HEK293 (cell line): Measurements from ENCODE around the gene VWA5A.

Experiments
- CTCF ChIA-PET: fragments of 350-600 bp; formaldehyde crosslinking; extraction: SDS; loops from one replicate; lab custom pipeline; 2021; ENCODE audit warnings: antibody characterized with exemption; lab: Yijun Ruan, JAX
- POLR2A ChIA-PET: fragments of 300-600 bp; formaldehyde crosslinking; extraction: SDS; loops from one replicate; lab custom pipeline; 2020; ENCODE audit warnings: antibody characterized with exemption, inconsistent platforms; lab: Yijun Ruan, JAX
- H3K27ac ChIP-seq: fragments of 200-500 bp; sonication (Bioruptor generic); 2 replicates; pipeline ENCODE4 v1.5.1; 2014; ENCODE audit warnings: low read depth, low read length, control low read depth, inconsistent platforms; ENCODE audit errors: extremely low read depth
- H3K36me3 ChIP-seq, 2 experiments: fragments of 200-500 bp in 1 of 2; sonication (Bioruptor generic) in 1 of 2; 1 replicate in 1 of 2; 2 replicates in 1 of 2; pipeline ENCODE4 v1.5.1; 2014 to 2017; ENCODE audit warnings: inconsistent platforms in 2 of 2, low read length in 2 of 2; ENCODE audit not compliant: control insufficient read depth in 2 of 2, insufficient read depth in 1 of 2
- H3K4me1 ChIP-seq: fragments of 200-500 bp; sonication (Bioruptor generic); 2 replicates; pipeline ENCODE4 v1.5.1; 2014; ENCODE audit warnings: mild to moderate bottlenecking, low read length, inconsistent platforms; ENCODE audit not compliant: control insufficient read depth, insufficient read depth
- H3K4me3 ChIP-seq: 2 replicates; pipeline ENCODE4 v1.5.1; 2011; ENCODE audit warnings: low read depth, mild to moderate bottlenecking, control low read depth, low read length, moderate library complexity
- H3K9me3 ChIP-seq: fragments of 200-500 bp; sonication (Bioruptor generic); 2 replicates; pipeline ENCODE4 v1.5.1; 2014; ENCODE audit warnings: low read depth, low read length, inconsistent platforms; ENCODE audit not compliant: control insufficient read depth, insufficient read depth
- BCL11A ChIP-seq: fragments of 450-650 bp; formaldehyde crosslinking; IDR thresholded peaks from 2 replicates; pipeline ENCODE4 v1.5.1; 2016; ENCODE audit warnings: low read depth, missing biosample characterization, missing genetic modification characterization
- GLI2 ChIP-seq: fragments of 450-650 bp; formaldehyde crosslinking; IDR thresholded peaks from 2 replicates; pipeline ENCODE4; 2017; ENCODE audit warnings: missing biosample characterization, missing genetic modification characterization, low read depth, borderline replicate concordance
- GLIS2 ChIP-seq: fragments of 450-650 bp; formaldehyde crosslinking; IDR thresholded peaks from 2 replicates; pipeline ENCODE4 v1.5.1; 2016; ENCODE audit warnings: missing biosample characterization, missing genetic modification characterization
- HOXC10 ChIP-seq: sonication (generic); formaldehyde crosslinking; IDR thresholded peaks from 2 replicates; pipeline ENCODE4 v1.8.1; 2023; ENCODE audit warnings: mild to moderate bottlenecking, missing genetic modification reagents
- KLF10 ChIP-seq: fragments of 450-650 bp; IDR thresholded peaks from 2 replicates; pipeline ENCODE4 v1.5.1; 2018; ENCODE audit warnings: missing biosample characterization, mild to moderate bottlenecking, missing genetic modification characterization
- KLF16 ChIP-seq: fragments of 450-650 bp; formaldehyde crosslinking; IDR thresholded peaks from 2 replicates; pipeline ENCODE4 v1.5.1; 2017; ENCODE audit warnings: missing biosample characterization, missing genetic modification characterization
- MEIS1 ChIP-seq: sonication (generic); formaldehyde crosslinking; IDR thresholded peaks from 2 replicates; pipeline ENCODE4 v1.8.1; 2022; ENCODE audit warnings: missing genetic modification reagents, mild to moderate bottlenecking, borderline replicate concordance
- SCRT2 ChIP-seq: fragments of 450-650 bp; formaldehyde crosslinking; IDR thresholded peaks from 2 replicates; pipeline ENCODE4 v1.5.1; 2016; ENCODE audit warnings: missing biosample characterization, missing genetic modification characterization
- TSHZ1 ChIP-seq: fragments of 450-650 bp; formaldehyde crosslinking; IDR thresholded peaks from 2 replicates; pipeline ENCODE4 v1.5.1; 2016; ENCODE audit warnings: missing biosample characterization, missing genetic modification characterization, borderline replicate concordance
- YY2 ChIP-seq: fragments of 450-650 bp; formaldehyde crosslinking; IDR thresholded peaks from 2 replicates; pipeline ENCODE4 v1.5.1; 2016; ENCODE audit warnings: missing biosample characterization, missing genetic modification characterization
- ZBTB20 ChIP-seq: fragments of 450-650 bp; formaldehyde crosslinking; IDR thresholded peaks from 2 replicates; pipeline ENCODE4 v1.5.1; 2016; ENCODE audit warnings: missing biosample characterization, missing genetic modification characterization
- ZBTB8A ChIP-seq: fragments of 450-650 bp; formaldehyde crosslinking; IDR thresholded peaks from 2 replicates; pipeline ENCODE4 v1.5.1; 2016; ENCODE audit warnings: missing biosample characterization, missing genetic modification characterization
- ZIC2 ChIP-seq: fragments of 450-650 bp; formaldehyde crosslinking; IDR thresholded peaks from 2 replicates; pipeline ENCODE4 v1.5.1; 2016; ENCODE audit warnings: missing biosample characterization, missing genetic modification characterization
- ZNF221 ChIP-seq: fragments of 450-650 bp; formaldehyde crosslinking; IDR thresholded peaks from 2 replicates; pipeline ENCODE4 v1.5.1; 2017; ENCODE audit warnings: missing biosample characterization, missing genetic modification characterization, borderline replicate concordance
- ZNF239 ChIP-seq: fragments of 450-650 bp; formaldehyde crosslinking; IDR thresholded peaks from 2 replicates; pipeline ENCODE4 v1.5.1; 2016; ENCODE audit warnings: missing biosample characterization, missing genetic modification characterization
- ZNF335 ChIP-seq: fragments of 450-650 bp; formaldehyde crosslinking; conservative IDR thresholded peaks from 2 replicates; pipeline ENCODE4 v1.5.1; 2016; ENCODE audit warnings: missing biosample characterization, missing genetic modification characterization
- ZNF426 ChIP-seq: fragments of 450-650 bp; formaldehyde crosslinking; IDR thresholded peaks from 2 replicates; pipeline ENCODE4 v1.5.1; 2017; ENCODE audit warnings: missing biosample characterization, missing genetic modification characterization, mild to moderate bottlenecking, inconsistent platforms, moderate library complexity
- ZNF449 ChIP-seq: fragments of 450-650 bp; formaldehyde crosslinking; IDR thresholded peaks from 2 replicates; pipeline ENCODE4 v1.5.1; 2017; ENCODE audit warnings: missing biosample characterization, mild to moderate bottlenecking, missing genetic modification characterization, moderate library complexity
- ZNF510 ChIP-seq: fragments of 450-650 bp; formaldehyde crosslinking; IDR thresholded peaks from 2 replicates; pipeline ENCODE4 v1.5.1; 2018; ENCODE audit warnings: mild to moderate bottlenecking, missing genetic modification characterization, missing biosample characterization; ENCODE audit not compliant: insufficient replicate concordance
- ZNF514 ChIP-seq: fragments of 450-650 bp; formaldehyde crosslinking; IDR thresholded peaks from 2 replicates; pipeline ENCODE4 v1.5.1; 2016; ENCODE audit warnings: missing biosample characterization, missing genetic modification characterization
- ZNF544 ChIP-seq: fragments of 450-650 bp; formaldehyde crosslinking; IDR thresholded peaks from 2 replicates; pipeline ENCODE4 v1.5.0; 2017; ENCODE audit warnings: missing biosample characterization, missing genetic modification characterization
- ZNF560 ChIP-seq: fragments of 450-650 bp; formaldehyde crosslinking; IDR thresholded peaks from 2 replicates; pipeline ENCODE4 v1.5.1; 2017; ENCODE audit warnings: missing biosample characterization, missing genetic modification characterization, borderline replicate concordance
- ZNF626 ChIP-seq: fragments of 450-650 bp; sonication (Bioruptor Pico); formaldehyde crosslinking; IDR thresholded peaks from 2 replicates; pipeline ENCODE4 v1.5.1; 2018; ENCODE audit warnings: missing biosample characterization, missing genetic modification characterization, inconsistent platforms
- ZNF768 ChIP-seq: fragments of 450-650 bp; formaldehyde crosslinking; IDR thresholded peaks from 2 replicates; pipeline ENCODE4 v1.5.1; 2018; ENCODE audit warnings: missing biosample characterization, mild to moderate bottlenecking, missing genetic modification characterization
- ZNF785 ChIP-seq: fragments of 450-650 bp; formaldehyde crosslinking; IDR thresholded peaks from 2 replicates; pipeline ENCODE4 v1.5.1; 2016; ENCODE audit warnings: missing biosample characterization, missing genetic modification characterization
- ZXDB ChIP-seq: fragments of 450-650 bp; formaldehyde crosslinking; IDR thresholded peaks from 2 replicates; pipeline ENCODE4 v1.5.1; 2016; ENCODE audit warnings: missing biosample characterization, missing genetic modification characterization
- TF ChIP-seq, protein P1 (sequence below): fragments of 450-650 bp; formaldehyde crosslinking; IDR thresholded peaks from 2 replicates; pipeline ENCODE4 v1.5.1; 2016; ENCODE audit warnings: missing biosample characterization, missing genetic modification characterization

Gene VWA5A

DNA sequence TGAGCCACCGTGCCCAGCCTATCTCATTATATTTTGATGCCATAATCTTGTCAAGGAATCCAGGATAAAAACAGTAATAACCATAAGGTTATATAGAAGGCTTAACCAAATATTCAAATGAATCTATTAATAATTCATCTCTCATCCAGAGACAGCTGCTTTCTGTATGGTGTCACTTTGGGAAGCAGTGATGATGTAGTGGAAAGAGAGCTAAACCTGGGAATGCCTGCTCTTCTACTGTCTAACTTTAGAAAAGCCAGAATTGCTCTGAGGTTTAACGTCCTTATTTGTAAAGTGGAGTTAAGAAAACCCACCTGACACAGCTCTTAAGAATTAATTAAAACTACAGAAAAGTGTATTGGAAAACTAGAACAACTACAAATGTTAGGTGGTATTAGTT is 38.6 kb downstream of the VWA5A start (continued):
- TF ChIP-seq, protein P1, sequence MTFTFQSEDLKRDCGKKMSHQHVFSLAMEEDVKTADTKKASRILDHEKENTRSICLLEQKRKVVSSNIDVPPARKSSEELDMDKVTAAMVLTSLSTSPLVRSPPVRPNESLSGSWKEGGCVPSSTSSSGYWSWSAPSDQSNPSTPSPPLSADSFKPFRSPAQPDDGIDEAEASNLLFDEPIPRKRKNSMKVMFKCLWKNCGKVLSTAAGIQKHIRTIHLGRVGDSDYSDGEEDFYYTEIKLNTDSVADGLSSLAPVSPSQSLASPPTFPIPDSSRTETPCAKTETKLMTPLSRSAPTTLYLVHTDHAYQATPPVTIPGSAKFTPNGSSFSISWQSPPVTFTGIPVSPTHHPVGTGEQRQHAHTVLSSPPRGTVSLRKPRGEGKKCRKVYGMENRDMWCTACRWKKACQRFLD (tag by site-specific recombination): no peak
- no peak for TF ChIP-seq ZNF560
- no peak for TF ChIP-seq KLF10 (tag by site-specific recombination)
- TF ChIP-seq MEIS1 (CRISPR knock-in tag): no peak
- TF ChIP-seq ZNF335: no peak
- no peak for TF ChIP-seq ZNF449
- TF ChIP-seq GLIS2 (tag by site-specific recombination): no peak
- no peak for TF ChIP-seq GLI2 (tag by site-specific recombination)

- H3K4me3 ChIP-seq: no peak overlapping the region
- ChIA-PET CTCF (interaction anchor here (0.7 kb wide), 1 partner anchor 306 kb away, joined by 5 read pairs; no protein-coding TSS in a partner anchor), POLR2A (no interaction called here)
- no peaks in the 10 kb centered on the region for H3K36me3 ChIP-seq
- no peaks in the 10 kb centered on the region for H3K9me3 ChIP-seq
- no peak for TF ChIP-seq ZNF510 (tag by site-specific recombination)
- no peak for TF ChIP-seq GLIS2 (tag by site-specific recombination)
- no peak overlapping the region for H3K27ac ChIP-seq
- H3K4me1 ChIP-seq: no peaks in the 10 kb centered on the region
These were observed 44.2 kb downstream of the VWA5A start for GRCh38 chr11:124159481-124159880.

DNA sequence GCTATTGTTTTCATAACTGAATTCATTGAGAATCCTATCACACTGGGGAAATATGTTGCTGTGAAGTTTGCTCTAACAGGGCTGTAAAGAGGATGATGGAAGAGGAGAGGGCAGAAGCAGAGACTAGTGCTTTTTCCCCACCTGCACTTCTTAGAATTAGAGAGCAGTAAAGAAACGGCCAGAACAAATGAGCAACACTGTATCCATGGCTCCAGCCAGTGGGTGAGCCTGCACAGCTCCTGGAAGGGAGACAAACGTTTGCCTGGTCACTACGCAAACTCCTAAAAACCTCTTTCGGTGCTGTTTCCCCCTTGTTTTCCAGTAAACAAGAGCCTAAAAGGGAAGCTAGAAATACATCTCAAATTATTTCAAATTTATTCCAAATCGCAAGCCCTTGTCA is 45.7 kb downstream of the VWA5A start:
- TF ChIP-seq ZNF239 (tag by site-specific recombination) (no peak), ZNF544 (tag by site-specific recombination) (no peak), YY2 (no peak), KLF16 (tag by site-specific recombination) (no peak), ZBTB8A (tag by site-specific recombination) (no peak), SCRT2 (tag by site-specific recombination) (no peak), ZBTB20 (tag by site-specific recombination) (no peak), ZXDB (no peak), ZNF785 (no peak), ZNF768 (no peak), ZNF514 (no peak)
- Histone ChIP-seq H3K4me1 (no peaks in the 10 kb centered on the region), H3K36me3 (no peaks in the 10 kb centered on the region), H3K9me3 (no peaks in the 10 kb centered on the region), H3K27ac (no peak overlapping the region), H3K4me3 (no peak overlapping the region)
- ChIA-PET POLR2A (no interaction called here), CTCF (interaction anchor here (0.8 kb wide), 1 partner anchor 9 kb away, joined by 3 read pairs; no protein-coding TSS in a partner anchor)

DNA sequence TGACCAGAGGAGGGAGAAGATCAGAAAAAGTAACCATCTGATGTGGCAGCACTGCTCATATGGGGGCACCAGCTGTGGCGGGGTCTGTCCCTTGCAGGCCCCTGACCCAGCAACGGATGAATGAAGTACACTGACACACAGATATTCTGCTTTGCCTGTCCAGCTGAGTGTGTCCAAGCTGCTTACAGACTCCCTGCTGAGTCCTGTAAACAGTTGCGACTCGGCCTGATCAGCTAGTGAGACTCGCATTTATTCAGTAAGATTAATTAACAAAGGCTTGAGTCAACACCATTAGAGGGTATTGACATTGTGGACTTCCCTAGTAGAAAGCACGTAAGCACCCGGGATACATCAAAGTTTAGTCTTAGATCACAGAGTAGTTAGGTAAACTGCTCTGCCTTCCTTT is 52.6 kb downstream of the VWA5A start:
- H3K36me3 ChIP-seq: no peaks in the 10 kb centered on the region
- H3K9me3 ChIP-seq: no peaks in the 10 kb centered on the region
- ChIA-PET POLR2A (no interaction called here), CTCF (interaction anchor here (0.6 to 1.0 kb wide), 2 partner anchors 17 to 247 kb away, joined by 3 read pairs; no protein-coding TSS in a partner anchor)
- no peak overlapping the region for H3K27ac ChIP-seq
- no peaks in the 10 kb centered on the region for H3K4me1 ChIP-seq
- H3K4me3 ChIP-seq: no peak overlapping the region
- no peak for TF ChIP-seq ZNF626 (tag by site-specific recombination)
- TF ChIP-seq TSHZ1: no peak
- no peak for TF ChIP-seq ZNF221 (tag by site-specific recombination)
- TF ChIP-seq BCL11A: no peak
- no peak for TF ChIP-seq ZIC2 (tag by site-specific recombination)
- no peak for TF ChIP-seq ZNF426 (tag by site-specific recombination)
- TF ChIP-seq HOXC10 (CRISPR knock-in tag): no peak
- TF ChIP-seq ZNF335: no peak
